HL-60/S4 (cell line): ENCODE data around the gene ADAMTSL3.

Source experiments
- in situ Hi-C: fragments of 300-500 bp; cut with MboI; formaldehyde crosslinking; loops from 2 replicates; pipeline ENCODE4 v1.14.3; 2022; ENCODE audit warnings: low sequenced_read_pairs

ADAMTSL3 gene

DNA sequence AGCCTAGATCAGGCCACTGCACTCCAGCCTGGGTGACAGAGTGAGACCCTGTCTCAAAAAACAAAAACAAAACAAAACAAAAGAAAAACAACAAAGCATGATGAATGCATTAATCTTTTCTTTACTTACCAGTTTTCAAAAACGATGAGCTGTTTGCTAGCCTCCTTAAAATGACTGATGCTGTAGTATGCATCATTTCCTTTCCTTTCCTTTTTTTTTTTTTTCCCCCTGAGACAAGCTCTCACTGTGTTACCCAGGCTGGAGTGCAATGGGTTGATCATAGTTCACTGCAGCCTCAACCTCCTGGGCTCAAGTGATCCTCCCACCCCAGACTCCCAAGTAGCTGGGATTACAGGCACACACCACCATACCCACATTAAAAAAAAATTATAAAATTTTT lies 202.0 kb downstream of the ADAMTSL3 start:
- in situ Hi-C loops: no loop called here

DNA sequence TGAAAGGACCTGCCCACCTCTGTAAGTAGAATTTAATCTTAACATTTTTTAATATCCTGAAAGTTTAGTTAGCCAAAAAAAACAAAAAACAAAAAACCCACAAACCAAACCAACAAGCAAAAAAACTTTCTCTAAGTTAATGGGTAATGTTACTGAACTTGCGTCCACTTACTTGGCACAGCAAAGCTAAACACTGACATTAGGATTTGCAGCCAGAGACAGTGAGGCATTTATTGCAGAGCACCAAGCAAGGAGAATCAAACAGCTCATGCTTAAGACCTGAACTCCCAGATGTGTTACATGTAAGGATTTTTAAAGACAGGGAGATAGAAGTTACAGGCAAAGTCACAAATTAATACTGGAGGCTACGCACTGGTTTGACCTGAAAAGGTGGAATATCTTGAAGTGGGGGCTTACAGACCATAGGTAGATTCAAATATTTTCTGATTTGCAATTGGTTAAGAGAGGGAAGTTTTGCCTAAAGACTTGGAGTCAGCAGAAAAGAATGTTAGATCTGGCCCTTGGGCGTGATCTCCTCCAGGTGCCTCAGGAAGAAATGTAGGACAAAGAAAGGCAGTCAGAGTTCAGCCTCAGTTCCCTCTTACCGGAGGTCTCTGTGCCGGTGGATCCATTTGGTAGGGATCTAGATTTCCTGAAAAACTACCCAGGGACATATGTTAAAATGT lies 205.0 kb downstream of the ADAMTSL3 start:
- in situ Hi-C loops: no loop called here

- in situ Hi-C loops: no loop called here
These were observed 212.8 kb downstream of the ADAMTSL3 start for GRCh38 chr15:83866692-83867091.

- in situ Hi-C loops: no loop called here
These were observed 215.4 kb downstream of the ADAMTSL3 start for GRCh38 chr15:83869341-83869740.

DNA sequence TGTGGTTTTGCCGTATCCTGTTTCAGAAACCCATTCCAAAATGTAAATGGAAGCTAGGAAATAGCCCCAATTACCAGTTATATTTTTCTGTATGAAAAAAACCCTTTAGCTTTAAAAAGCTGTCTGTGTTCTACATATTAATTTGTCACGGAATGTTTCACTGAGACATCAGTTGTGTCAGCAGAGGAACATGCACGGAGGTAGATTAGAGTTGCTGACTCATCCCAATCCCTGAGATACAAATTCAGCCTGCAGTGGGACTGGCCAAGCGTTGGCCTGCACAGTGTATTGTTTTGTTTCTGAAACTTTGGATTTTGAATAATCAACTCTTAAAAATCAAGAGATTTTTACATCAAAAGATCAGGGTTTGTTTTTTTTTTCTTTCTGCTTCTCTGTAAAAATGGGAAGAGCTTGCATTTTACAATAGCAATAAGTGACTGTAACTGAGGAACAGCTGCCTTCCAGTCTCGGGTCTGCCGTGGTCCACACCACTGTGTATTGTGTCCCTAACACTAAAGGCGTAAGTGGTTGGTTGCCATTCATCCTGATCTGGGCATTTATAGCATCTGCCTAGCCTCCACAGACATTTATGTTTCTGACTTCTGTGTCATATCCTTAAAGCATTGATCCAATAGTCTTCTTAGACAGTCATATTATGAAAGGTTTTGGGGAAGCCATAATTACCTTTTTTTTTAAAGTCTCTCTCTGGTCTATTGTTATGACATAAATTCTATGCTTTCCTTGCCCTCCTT lies 218.1 kb downstream of the ADAMTSL3 start:
- in situ Hi-C loops: no loop called here

DNA sequence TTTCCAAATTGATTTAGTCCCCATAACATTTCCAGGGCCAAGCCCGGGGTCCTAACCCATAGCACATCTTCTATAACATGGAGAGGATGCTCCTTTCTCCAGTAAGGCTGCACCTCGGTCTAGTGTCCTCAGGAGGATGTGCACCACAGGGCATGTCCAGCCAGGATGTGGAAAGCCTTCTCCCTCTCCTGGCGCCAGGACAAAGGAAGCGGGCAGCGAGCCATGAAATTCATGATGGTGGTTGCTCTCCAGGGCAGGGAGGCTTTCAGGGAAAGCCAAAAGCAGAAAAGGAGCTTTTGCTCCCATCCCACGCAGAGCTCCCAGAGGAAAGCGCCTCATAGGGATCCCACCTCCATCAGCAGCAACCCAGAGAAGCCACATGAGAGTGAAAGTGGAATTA lies 220.0 kb downstream of the ADAMTSL3 start:
- in situ Hi-C loops: no loop called here

GRCh38 chr15:83880529-83880928 lies 226.6 kb downstream of the ADAMTSL3 start:
- in situ Hi-C loops: no loop called here

DNA sequence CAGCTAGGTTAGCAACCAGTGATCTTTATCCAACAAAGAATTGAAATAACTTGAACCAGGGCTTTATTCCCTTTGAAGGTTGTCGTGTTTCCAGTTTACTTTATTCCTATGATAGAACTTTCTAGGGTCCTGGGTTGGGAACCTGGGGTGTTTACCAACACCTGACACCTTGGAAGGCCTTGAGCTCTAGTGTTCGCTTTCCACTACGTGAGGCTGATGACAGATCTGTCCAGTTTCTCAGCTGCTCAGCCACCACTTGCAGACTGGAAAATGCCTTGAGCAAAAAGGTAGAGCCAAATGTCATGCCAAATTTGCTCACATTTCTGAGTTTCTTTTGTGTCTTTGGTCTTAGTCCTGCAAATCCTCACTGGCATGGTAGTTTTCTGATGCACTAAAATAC lies 227.2 kb downstream of the ADAMTSL3 start:
- in situ Hi-C loops: no loop called here

GRCh38 chr15:83886321-83886720 lies 232.4 kb downstream of the ADAMTSL3 start:
- in situ Hi-C loops: no loop called here

DNA sequence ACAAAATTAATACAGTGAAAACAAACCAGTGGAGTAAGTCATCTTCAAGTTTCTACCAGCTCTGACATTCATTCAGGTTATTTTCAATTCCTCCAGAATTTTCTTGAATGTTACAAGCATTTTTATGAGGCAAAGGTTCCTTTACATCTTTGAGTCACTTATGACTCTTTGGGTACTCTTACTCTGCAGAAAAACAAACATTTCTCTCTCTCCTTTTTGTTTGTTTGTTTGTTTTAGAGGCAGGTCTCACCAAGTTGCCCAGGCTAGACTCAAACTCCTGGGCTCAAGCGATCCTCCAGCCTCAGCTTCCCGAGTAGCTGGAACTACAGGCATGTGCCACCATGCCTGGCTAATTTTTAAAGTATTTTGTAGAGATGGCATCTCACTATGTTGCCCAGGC lies 233.5 kb downstream of the ADAMTSL3 start:
- in situ Hi-C loops: no loop called here

- in situ Hi-C loops: no loop called here
These were observed 234.0 kb downstream of the ADAMTSL3 start for GRCh38 chr15:83887961-83888360.

DNA sequence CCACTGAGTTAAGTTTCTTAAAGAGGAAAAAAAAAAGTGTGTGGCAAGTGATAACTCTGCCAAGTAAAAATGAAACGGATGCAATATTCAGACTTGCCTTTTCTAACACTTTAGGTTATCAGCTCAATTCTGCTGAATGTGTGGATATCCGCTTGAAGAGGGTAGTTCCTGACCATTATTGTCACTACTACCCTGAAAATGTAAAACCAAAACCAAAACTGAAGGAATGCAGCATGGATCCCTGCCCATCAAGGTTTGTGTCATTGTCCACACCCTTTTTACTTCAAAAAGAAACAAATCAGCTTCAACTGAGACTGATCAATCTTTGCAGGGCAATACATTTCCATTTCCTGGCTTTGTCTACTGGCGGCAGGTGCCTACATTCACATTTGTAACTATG lies 236.1 kb downstream of the ADAMTSL3 start:
- in situ Hi-C loops: no loop called here

DNA sequence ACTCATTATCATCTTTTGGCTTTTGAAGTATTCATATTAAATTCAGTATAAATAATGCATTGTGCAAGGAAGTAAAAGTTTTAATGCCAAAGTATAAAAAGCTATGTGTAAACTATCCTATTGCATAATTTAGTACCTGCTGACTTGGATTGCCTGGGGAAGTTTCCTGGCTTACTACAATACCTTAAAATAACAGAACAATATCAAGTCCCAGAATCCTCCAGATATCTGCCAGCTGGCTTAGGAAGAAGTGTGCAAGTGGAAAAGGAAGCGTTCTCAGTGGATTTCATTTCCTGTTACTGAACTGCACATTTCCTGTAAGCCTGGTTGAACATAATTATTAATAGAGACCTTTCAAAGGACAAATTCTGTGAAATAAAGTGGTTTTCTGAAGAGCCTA lies 236.7 kb downstream of the ADAMTSL3 start:
- in situ Hi-C loops: no loop called here

- in situ Hi-C loops: no loop called here
These were observed 238.6 kb downstream of the ADAMTSL3 start for GRCh38 chr15:83892498-83892897.

- in situ Hi-C loops: no loop called here
These were observed 239.4 kb downstream of the ADAMTSL3 start for GRCh38 chr15:83893308-83893707.

DNA sequence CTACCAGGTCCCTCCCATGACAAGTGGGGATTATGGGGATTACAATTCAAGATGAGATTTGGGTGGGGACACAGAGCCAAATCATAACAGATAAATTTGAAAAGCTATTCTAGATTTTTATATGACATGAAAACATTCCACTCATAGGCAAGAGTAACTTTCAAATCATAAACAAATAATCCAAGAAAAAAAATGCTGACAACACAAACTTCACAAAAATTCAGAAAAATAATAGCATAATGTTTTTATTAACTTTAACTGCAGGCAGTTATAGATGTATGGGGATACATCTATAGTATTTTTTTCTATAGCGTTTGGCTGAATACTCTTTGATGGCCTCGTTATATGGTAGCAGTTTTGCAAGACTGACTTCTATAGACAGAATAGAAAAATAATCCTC lies 243.1 kb downstream of the ADAMTSL3 start:
- in situ Hi-C loops: no loop called here

- in situ Hi-C loops: no loop called here
These were observed 244.4 kb downstream of the ADAMTSL3 start for GRCh38 chr15:83898361-83898760.

DNA sequence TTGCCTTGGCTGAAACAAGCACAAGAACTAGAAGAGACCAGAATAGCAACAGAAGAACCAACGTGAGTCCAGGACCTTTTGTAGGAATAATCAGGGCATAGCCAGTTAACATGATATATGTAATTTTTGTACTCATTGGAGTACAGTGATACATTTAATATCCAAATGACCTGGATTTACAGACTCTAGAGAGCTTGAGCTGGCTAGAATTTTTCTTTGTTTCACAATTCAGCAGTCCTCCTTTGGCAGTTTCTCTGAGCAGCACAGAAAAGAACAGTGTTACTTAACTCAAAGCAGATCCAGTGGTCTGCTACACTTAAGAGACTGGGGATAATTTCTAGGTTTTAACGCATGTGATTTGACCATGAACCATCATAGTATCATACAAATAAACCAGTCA lies 245.7 kb downstream of the ADAMTSL3 start:
- in situ Hi-C loops: no loop called here

DNA sequence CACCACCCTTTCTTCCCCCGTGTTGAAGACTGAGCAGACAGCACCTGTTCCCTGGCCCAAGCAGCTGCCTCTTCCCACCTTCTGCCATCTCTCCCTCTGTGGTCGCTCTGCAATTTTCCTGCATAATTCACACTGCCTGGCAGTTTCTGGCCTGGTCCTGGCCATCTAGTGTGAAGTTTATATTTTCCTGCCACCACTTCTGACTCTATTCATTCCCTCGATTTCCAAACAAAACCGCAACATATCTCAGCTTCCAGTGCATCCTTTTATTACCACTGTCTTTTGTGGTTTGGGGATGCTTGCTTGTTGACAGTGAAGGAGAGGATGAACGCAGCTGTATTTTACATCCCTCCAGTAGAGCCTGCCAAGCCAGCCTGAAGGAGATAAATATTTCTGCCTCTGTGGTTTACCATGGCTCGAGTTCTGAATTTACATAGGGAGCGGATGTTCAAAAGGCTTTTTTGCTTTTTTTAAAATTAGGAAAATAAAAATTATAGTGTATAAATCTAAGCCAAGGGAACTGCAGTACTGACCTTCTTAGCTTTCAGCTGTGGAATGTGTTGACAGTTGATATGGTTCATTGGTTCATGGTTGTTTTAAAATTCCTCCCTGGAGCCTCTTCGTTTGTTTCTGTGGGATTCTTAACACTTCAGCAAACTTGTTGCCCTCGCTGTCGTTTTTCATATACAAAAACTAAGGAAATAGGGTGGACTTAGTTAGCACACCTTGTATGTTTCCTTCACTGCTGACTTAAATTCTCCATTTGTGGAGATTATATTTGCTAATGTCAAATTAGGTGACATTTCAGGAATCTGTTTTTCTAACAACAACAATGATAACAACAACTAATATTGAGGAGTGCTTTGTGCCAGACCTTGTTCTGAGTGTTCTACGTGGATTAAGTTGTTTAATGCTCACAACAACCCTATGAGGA lies 250.5 kb downstream of the ADAMTSL3 start:
- in situ Hi-C loops: no loop called here

DNA sequence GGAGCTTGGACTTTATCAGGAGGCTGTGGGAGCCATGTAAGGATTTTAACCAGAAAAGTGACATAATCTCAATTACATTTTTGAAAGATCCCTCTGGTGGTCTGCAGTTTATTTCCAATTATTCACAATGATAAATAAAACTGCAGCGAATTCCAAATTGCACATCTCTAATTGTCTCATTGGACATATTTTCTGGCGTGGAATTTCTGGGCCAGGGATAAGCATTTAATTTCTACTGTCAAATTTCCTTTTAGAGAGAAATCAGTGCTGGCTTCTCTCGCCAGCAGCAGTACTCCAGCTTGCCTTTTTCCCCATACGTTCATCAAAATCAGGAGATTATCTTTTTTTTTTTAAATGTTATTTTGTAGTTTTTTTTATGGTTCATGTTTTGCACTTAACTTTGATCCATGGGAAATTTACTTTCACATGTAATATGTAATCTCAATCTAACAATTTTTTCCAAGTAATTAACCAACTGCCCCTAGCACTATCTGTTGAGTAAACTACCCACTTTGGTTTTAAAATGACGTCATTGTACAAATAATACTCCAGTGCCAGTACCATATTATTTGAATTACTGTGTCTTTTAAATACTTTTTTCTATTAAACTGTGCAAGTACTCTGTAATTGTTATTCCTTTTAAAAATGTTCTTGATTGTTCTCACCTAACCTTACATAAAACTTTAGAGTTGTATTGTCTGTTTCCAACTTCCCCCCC lies 251.8 kb downstream of the ADAMTSL3 start:
- in situ Hi-C loops: no loop called here

DNA sequence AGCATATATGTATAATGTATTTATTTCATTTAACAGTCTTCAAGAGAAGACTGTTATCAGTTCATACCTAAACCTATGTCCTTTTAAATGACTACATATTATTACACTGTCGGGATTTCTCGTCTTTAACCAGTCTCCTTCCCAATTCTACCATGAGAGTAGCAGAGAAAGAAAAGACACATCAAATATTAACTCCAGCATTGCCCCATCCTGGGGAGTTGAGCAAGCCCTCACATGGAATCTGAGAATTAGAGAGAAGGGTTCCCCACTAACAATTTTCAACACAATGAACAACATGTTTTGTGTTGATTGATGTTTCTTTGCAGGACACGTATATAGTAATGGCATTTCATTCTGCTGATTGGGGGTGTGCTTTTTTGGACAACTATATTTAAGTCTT lies 257.4 kb downstream of the ADAMTSL3 start:
- in situ Hi-C loops: no loop called here
